Stimulated activated CD4-positive, alpha-beta T cell treated with anti-CD3 and anti-CD28 coated beads, TNF-alpha, amount 100 ng/mL, for 1 hour (primary cell): ENCODE data around the gene STK17A.
"Not testable (repeated sequence)": the region's sequence is repeated elsewhere in the genome, so short reads cannot be mapped to it uniquely, and the experiment has no call there.

ENCODE experiments used
- DNase-seq, 3 donors: peaks; one replicate each; pipeline ENCODE4 v3.0.0-alpha.2; 2020; ENCODE audit warnings: low read depth in 3 of 3, low spot score in 1 of 3

Gene STK17A

DNA sequence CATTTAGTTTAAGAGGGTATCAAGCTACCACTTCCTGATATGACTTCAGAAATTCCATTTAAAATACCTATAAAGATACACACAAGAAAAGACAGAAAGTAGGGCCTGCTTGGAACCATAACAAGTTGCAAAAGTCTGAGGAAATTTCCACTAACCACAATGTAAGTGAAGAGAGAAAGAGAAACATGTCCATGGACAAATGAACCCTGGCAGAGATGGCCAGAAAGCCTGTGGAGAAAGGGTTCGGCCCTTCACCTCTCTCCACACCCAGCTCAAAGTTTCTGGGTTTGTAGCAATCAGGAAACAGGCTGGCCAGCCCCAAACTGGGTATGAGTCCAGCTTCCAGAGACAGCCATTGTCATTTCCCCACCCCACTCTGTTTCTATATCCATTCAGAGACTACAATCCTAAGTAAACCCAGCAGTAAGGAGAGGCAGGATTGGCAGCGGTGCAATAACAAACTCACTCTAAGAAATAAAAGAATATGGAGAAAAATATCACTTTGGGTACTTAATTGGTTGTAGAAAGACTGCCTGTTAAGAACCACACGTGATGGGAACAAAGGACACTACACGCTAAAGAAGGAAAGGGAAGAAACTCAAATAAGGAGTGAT, 71.1 kb downstream of the STK17A start:
- DNase-seq, result no peak

DNA sequence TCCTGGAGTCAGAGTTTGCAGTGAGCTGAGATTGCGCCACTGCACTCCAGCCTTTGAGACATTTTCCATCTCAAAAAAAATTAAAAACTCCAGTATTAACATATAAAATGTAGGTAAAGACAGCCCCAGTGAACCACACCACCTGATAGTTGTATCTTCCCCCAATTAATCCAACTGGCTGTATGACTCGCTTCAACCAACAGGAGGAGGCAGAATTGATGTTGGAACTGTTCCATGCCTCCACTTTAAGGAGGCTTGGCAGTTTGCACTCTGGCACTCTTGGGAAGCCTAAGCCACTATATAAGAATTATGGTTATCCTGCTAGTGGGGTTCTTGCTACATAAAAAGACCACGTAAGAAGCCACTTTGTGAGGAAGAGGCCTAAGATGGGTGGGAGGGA, 72.7 kb downstream of the STK17A start:
- DNase-seq, result no peak

DNA sequence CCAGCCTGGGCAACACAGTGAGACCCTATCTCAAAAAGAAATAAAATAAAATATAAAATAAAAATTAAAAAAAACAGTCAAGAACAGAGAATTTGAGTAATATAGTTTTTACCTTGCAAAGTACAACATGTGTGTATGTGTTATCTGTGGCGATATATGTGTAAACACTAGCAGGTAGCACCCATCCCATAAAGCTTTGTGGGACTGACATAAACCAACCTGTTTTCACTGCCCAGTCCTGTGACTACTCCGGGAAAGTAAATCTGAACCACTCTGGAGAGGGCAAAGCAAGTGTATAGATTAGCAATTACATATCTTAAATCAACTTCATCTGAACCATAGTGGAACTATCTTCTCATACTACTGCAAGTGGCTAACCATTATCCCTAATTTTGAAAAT, 74.1 kb downstream of the STK17A start:
- DNase-seq, result no peak

DNA sequence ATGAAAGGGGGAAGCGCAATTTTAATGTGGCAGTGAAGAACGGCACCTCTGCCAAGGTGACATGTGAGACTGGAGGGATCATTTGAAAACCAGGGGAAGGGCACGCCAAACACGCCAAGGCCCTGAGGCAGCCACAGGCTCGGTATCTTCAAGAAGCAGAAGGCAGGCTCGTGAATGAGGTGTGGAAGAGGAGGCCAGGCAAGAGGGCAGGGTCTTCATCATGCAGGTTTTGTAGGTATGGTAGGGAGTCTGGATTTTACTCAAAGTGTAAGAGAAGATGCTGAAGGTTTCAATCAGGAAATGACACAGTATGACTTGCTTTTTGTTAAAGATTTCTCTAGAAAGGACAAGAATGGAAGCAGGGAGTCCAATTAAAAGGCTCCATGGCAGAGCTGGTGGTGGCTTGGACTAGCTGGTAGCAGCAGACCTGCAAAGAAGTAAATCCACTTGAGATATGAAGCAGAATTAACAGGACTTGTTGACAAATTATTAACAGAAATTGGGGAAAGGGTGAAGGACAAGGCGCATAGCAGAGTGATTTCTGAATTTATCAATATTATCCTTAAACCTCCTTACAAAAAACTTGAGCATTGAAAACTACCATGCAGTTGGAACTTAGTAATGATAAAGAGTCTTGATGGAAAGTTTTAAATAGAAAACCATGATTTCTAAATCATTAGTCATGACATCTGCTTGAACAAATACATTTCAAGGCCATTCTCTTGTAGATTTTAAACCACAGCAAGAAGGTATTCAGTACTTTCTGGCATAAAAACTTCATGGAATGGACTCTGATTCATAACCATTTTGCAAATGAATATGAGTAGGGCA, 76.0 kb downstream of the STK17A start:
- no peak for DNase-seq

DNA sequence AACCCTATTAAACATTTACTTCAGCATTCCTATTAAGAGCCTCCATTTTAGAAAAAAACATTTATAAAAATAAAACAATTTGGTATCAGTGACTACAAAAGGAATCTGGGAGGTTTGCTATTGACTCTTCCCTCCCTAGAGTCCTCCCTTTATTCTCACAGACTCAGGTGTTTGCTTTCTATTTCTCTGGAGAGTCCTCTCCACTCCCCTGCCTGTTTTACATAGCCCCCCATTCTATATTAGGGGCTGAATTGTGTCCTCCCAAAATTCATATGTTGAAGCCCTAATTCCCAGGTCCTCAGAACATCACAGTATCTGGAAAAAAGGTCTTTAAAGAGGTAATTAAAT, 76.6 kb downstream of the STK17A start:
- no peak for DNase-seq

DNA sequence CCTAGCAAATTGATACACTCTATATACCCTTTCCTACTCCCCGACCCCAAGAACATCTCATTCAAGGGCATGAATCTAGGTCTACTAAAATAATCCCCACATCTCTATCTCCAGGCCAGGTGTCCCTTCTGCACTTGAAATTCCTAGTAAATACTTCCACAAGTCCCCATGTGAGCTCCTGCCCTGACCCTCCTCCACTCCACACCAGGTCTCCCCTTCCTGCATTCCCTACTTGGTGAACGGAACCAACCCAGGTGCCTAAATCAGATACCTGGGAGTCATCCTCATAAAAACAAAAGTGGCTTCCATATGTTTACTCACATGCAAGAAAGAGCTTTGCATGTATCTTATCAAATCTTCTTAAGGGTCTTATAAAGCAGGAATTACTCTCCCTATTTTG, 77.2 kb downstream of the STK17A start:
- no peak for DNase-seq

DNA sequence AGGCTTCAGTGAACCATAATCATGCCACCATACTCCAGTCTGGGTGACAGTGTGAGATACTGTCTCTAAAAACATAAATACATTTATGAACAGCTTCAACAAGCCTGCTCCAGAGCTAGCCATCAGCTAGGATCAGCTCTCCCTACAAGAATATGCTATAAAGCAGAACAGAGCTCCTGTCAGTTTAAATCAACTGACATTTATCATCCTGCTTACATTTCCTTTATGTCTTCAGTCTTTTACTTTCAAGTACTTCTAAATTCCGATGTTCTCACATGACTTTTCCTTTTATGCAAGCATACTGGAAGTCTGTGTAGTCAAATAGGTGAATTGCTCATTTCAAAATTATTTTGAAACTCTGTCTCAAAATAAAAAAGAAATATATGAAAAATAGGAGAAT, 81.8 kb downstream of the STK17A start:
- DNase-seq, result no peak

DNA sequence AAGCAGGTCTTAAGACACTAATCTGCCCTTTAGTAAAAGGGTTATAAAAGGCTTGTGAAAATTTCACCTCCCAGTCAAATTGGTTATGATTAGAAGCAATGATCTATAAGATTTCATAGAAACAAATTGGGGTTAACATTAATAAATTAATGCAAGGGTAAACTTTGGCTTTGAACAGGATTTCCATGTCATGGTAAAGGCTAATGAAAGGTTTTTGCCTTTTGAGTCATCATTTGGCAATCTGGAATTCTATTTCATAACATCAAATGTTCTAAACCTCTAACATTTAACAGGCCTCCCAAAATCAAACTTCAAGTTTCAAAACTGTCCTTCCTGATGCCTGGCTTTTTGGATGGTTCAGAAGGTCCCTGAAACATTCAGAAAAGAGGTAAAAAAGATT, 84.0 kb downstream of the STK17A start:
- no peak for DNase-seq

DNA sequence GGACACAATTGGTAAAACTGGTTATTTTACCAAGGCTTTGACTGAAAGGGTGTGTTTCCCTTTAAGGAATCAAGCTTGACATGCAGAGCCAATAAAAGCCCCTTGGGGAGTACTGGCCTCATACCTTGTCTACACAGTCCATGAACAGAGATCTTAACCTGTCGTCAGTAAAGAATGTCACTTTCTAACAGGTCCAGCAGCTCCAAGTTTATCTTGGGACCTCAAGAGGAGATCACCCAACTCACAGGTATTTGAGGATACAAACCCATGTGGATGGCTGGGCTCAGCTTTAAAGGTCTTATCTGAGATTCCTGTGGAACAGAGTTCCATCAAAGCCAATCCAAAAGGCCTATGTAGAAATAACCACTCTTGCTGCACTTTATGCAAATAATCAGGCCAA, 85.1 kb downstream of the STK17A start:
- DNase-seq, result no peak

DNA sequence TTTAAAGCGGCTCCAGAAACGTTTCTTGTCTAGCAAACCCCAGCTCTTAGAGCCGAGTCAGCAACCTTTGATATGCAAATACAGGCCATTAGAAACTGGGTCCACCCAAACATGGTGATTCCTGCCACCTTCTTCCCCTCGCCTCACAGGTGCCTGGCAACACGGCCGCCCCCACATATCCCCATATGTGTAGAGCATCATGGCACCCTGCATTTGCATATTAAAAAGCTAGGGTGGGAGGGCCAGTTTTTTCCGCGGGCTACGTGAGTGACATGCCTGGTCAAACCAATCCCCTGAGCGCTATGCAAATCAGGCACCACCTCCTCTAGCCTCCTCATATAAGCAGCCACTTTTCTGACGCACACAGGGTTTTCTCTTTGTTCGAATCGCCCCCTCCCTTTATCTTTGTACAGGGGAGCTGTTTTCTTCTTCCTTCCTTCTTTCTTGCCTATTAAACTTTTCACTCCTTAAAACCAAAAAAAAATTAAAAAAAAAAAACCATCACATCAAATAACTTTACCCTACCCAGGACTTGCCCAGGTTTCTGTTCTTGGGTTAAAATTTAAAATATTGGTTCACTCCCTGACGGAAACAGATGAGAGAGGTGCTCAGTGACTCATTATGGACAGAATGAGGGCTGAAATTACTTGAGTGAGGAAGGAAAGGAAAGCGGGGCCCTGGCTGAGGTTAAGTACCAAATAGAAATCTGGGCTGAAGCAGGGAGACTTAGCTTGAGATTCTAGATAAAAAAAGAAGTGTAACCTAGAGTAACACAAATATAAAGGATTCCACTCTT, 86.6 kb downstream of the STK17A start:
- DNase-seq, result peak; percentile 24 to 47 (median 35)

DNA sequence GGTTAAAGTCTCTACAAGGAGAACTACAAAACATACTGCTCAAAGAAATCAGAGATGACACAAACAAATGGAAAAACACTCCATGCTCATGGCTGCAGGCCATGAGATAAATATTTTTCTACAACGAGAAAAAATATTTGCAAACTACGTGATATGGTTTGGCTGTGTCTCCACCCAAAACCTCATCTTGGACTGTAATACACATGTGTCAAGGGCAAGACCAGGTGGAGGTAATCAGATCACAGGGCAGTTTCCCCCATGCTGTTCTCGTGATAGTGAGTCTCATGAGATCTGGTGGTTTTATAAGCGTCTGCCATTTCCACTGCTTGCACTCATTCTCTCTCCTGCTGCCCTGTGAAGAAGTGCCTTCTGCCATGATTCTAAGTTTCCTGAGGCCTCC, 88.6 kb downstream of the STK17A start:
- no peak for DNase-seq

DNA sequence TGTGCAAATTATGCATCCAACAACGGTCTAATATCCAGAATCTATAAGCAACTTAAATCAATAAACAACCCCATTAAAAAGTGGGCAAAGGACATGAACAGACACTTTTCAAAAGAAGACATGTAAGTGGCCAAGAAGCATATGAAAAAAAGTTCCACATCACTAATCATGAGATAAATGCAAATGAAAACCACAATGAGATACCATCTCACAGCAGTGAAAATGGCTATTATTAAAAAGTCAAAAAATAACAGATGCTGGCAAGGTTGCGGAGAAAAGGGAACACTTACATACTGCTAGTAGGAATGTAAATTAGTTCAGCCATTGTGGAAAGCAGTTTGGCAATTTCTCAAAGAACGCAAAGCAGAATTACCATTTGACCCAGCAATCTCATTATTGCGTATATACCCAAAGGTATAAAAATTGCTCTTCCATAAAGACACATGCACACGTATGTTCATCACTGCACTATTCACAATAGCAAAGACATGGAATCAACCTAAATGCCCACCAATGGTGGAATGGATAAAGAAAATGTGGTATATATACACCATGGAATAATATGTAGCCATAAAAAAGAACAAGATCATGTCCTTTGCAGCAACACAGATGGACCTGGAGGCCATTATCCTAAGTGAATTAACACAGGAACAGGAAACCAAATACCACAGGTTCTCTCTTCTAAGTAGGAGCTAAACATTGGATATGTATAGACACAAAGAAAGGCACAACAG, 90.5 kb downstream of the STK17A start:
- DNase-seq, result not testable (repeated sequence)

DNA sequence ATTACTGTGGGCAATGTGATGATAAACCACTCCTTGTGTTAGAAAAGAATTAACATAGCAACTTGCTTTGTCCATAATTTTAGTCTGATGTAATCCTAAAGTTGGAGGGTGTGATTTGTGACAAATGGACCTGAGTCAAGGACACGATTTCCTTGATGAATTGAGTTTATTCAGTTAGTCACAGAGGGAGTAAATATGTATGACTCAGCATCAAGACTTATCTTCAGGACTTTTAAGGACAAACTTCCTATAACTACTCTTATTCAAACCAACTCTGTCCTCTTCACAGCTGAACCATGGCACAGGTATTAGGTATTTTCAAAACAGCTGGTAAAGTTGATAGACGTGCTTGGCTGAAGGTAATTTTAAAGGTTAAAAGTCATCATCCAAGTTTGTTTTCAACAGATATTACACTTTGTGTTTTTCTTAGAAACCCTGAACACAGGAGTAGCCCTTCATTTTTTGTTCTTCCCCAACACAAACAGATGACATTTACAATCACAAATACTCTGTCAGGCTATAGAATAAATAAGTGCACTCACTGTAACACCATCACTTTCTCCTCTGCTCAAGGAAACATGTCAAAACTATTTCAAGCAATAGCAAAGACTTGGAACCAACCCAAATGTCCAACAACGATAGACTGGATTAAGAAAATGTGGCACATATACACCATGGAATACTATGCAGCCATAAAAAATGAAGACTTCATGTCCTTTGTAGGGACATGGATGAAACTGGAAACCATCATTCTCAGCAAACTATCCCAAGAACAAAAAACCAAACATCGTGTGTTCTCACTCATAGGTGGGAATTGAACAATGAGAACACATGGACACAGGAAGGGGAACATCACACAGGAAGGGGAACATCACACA, 91.9 kb downstream of the STK17A start:
- DNase-seq, result no peak
